ENCODE results near the gene IFI30. TPM values are rescaled to one million over a fixed set of nuclear protein-coding genes. Genes with fewer than 3 reads are reported as not detected.
A peak's percentile ranks its signal among the peaks of the same experiment; 100 is the strongest.

Gene IFI30
- total and polyA plus RNA-seq, 2 experiments from 2014 or later, result 27.4 to 34.4 TPM

- Mint-ChIP-seq H3K9me3 (no peaks in the 10 kb centered on the region), H3K4me1 (peaks cover 18% of the 10 kb centered on the region), H3K4me3 (peak overlapping the region; percentile 85), H3K27me3 (ENCODE audit: insufficient read depth, low read depth, poor library complexity) (peaks cover 5% of the 10 kb centered on the region), H3K36me3 (ENCODE audit: low read depth) (peaks cover 6% of the 10 kb centered on the region), H3K27ac (peak overlapping the region; percentile 99)
- peak; percentile 68 for ATAC-seq
- Histone ChIP-seq H3K9me2 (ENCODE audit: insufficient read depth) (no peaks in the 10 kb centered on the region), H2AFZ (no peak overlapping the region), H3K79me2 (replicated peaks; ENCODE audit: insufficient read depth) (peaks cover 7% of the 10 kb centered on the region), H3K27ac (ENCODE audit: low read depth) (peak overlapping the region; percentile 91), H3F3A (replicated peaks; ENCODE audit: low read depth) (peaks cover 14% of the 10 kb centered on the region), H3K4me1 (ENCODE audit: insufficient read depth) (peaks cover 11% of the 10 kb centered on the region; the same call in 1 of the 2 replicates), H3K4me2 (peak overlapping the region; percentile 78), H4K20me1 (replicated peaks; ENCODE audit: insufficient read depth) (peaks cover 9% of the 10 kb centered on the region), H3K4me3 (peak overlapping the region; percentile 55), H3K36me3 (ENCODE audit: insufficient read depth) (no peaks in the 10 kb centered on the region), H3K27me3 (ENCODE audit: insufficient read depth) (no peaks in the 10 kb centered on the region)
- DNase-seq (ENCODE audit: low spot score), result peak; percentile 100
- peak; percentile 62 to 63 for TF ChIP-seq CTCF (conservative IDR thresholded peaks at IDR 0.05; ENCODE audit: low read depth in 2 of 2)
- TF ChIP-seq ZNF331 (CRISPR knock-in tag; IDR thresholded peaks at IDR 0.05; ENCODE audit: low read depth), result no peak
These were observed 21.2 kb upstream of the IFI30 start for GRCh38 chr19:18152442-18152816.

GRCh38 chr19:18152817-18153555 lies 20.6 kb upstream of the IFI30 start, which contains the start of gene PIK3R2:
Gene PIK3R2, plus strand, starts transcription at chr19:18153163. Its CDS starts 2,717 bp downstream, at chr19:18155880.
- Histone ChIP-seq H4K20me1 (replicated peaks; ENCODE audit: insufficient read depth) (peaks cover 9% of the 10 kb centered on the region), H3K4me2 (peak within 1 kb of the TSS; percentile 98), H3F3A (replicated peaks; ENCODE audit: low read depth) (peaks cover 15% of the 10 kb centered on the region), H2AFZ (0 out of 2 replicates have a peak within 1 kb of the TSS, but pooled peaks have one; percentile 32), H3K27me3 (ENCODE audit: insufficient read depth) (no peaks in the 10 kb centered on the region), H3K4me3 (peak within 1 kb of the TSS; percentile 55), H3K36me3 (ENCODE audit: insufficient read depth) (no peaks in the 10 kb centered on the region), H3K79me2 (replicated peaks; ENCODE audit: insufficient read depth) (peaks cover 7% of the 10 kb centered on the region), H3K9me2 (ENCODE audit: insufficient read depth) (no peaks in the 10 kb centered on the region), H3K4me1 (ENCODE audit: insufficient read depth) (peaks cover 15% of the 10 kb centered on the region; the same call in 1 of the 2 replicates), H3K27ac (ENCODE audit: low read depth) (peak within 1 kb of the TSS; percentile 91)
- Mint-ChIP-seq H3K27me3 (ENCODE audit: insufficient read depth, low read depth, poor library complexity) (peaks cover 8% of the 10 kb centered on the region), H3K4me1 (peaks cover 18% of the 10 kb centered on the region), H3K4me3 (peak within 1 kb of the TSS; percentile 85), H3K36me3 (ENCODE audit: low read depth) (peaks cover 4% of the 10 kb centered on the region), H3K9me3 (no peaks in the 10 kb centered on the region), H3K27ac (peak within 1 kb of the TSS; percentile 99)
- peak; percentile 82 for ATAC-seq
- peak; percentile 100 for DNase-seq (ENCODE audit: low spot score)
- no peak for TF ChIP-seq ZNF331 (CRISPR knock-in tag; IDR thresholded peaks at IDR 0.05; ENCODE audit: low read depth)
- no peak for TF ChIP-seq ZNF462 (CRISPR knock-in tag; IDR thresholded peaks at IDR 0.05)
- peak; percentile 69 for TF ChIP-seq POLR2AphosphoS5 (IDR thresholded peaks at IDR 0.05; ENCODE audit: low read depth)
- 0 out of 2 replicates have a peak, but pooled peaks have one; percentile 8 for TF ChIP-seq ETS1 (IDR thresholded peaks at IDR 0.05)

All from GM23338 (cell line).